GM12878 (cell line): ENCODE results near the gene SRP68. TPM values are rescaled to one million over a fixed set of nuclear protein-coding genes. Genes with fewer than 3 reads are reported as not detected.

Experiments used
- ATF7 ChIP-seq: fragments of 450-650 bp; IDR thresholded peaks from 2 replicates; pipeline ENCODE4 v1.6.1; 2016; ENCODE audit warnings: low read depth, mild to moderate bottlenecking
- CBX3 ChIP-seq: fragments of 200-600 bp; sonication (generic); IDR thresholded peaks from 2 replicates; pipeline ENCODE4 v1.6.1; 2016; ENCODE audit warnings: low read depth, borderline replicate concordance
- EGR1 ChIP-seq, 2 experiments: IDR thresholded peaks; 1 replicate in 1 of 2; 2 replicates in 1 of 2; pipeline ENCODE4 v1.6.1; 2011 to 2012; ENCODE audit warnings: low read depth in 2 of 2, low read length in 2 of 2, borderline replicate concordance in 1 of 2, mild to moderate bottlenecking in 1 of 2, moderate library complexity in 1 of 2
- EZH2 ChIP-seq: IDR thresholded peaks from 2 replicates; pipeline ENCODE4 v1.6.1; 2012; ENCODE audit warnings: low read depth, mild to moderate bottlenecking, control low read depth, inconsistent platforms, low read length, borderline replicate concordance; ENCODE audit not compliant: control insufficient read depth
- IKZF1 ChIP-seq: fragments of 450-650 bp; conservative IDR thresholded peaks from 2 replicates; pipeline ENCODE4 v1.6.1; 2017; ENCODE audit warnings: antibody characterized with exemption, mild to moderate bottlenecking
- IRF4 ChIP-seq: IDR thresholded peaks from 2 replicates; pipeline ENCODE4 v1.6.1; 2011; ENCODE audit warnings: low read depth, low read length
- KDM1A ChIP-seq: fragments of 200-600 bp; sonication (generic); IDR thresholded peaks from 2 replicates; pipeline ENCODE4 v1.6.1; 2016; ENCODE audit warnings: borderline replicate concordance
- LARP7 ChIP-seq: fragments of 450-650 bp; IDR thresholded peaks from 2 replicates; pipeline ENCODE4 v1.6.1; 2017; ENCODE audit warnings: mild to moderate bottlenecking
- MLLT1 ChIP-seq: fragments of 450-650 bp; IDR thresholded peaks from 2 replicates; pipeline ENCODE4 v1.6.1; 2016; ENCODE audit warnings: mild to moderate bottlenecking
- MTA2 ChIP-seq: fragments of 450-650 bp; IDR thresholded peaks from 2 replicates; pipeline ENCODE4 v1.6.1; 2016; ENCODE audit warnings: low read depth, mild to moderate bottlenecking, moderate library complexity
- NR2F1 ChIP-seq: fragments of 450-650 bp; conservative IDR thresholded peaks from 2 replicates; pipeline ENCODE4 v1.6.1; 2017; ENCODE audit warnings: mild to moderate bottlenecking
- PAX8 ChIP-seq: fragments of 450-650 bp; IDR thresholded peaks from 2 replicates; pipeline ENCODE4 v1.6.1; 2017; ENCODE audit warnings: mild to moderate bottlenecking, moderate library complexity
- POLR2AphosphoS5 ChIP-seq: IDR thresholded peaks from 2 replicates; pipeline ENCODE4 v1.6.1; 2011; ENCODE audit warnings: mild to moderate bottlenecking, low read length, inconsistent platforms
- RAD51 ChIP-seq: fragments of 450-650 bp; IDR thresholded peaks from 2 replicates; pipeline ENCODE4 v1.6.1; 2016; ENCODE audit warnings: moderate library complexity, mild to moderate bottlenecking, inconsistent platforms
- TAF1 ChIP-seq: IDR thresholded peaks from 2 replicates; pipeline ENCODE4 v1.6.1; 2011; ENCODE audit warnings: mild to moderate bottlenecking, low read depth, low read length, borderline replicate concordance
- TCF12 ChIP-seq: IDR thresholded peaks from 2 replicates; pipeline ENCODE4 v1.6.1; 2011; ENCODE audit warnings: low read depth, mild to moderate bottlenecking, low read length
- YBX1 ChIP-seq: fragments of 450-650 bp; IDR thresholded peaks from 2 replicates; pipeline ENCODE4 v1.6.1; 2016; ENCODE audit warnings: antibody characterized with exemption
- polyA plus RNA-seq, 11 experiments: library from polyadenylated mRNA; depleted of rRNA in 4 of 11; unstranded in 6 of 11; stranded (reverse) in 5 of 11; fragments of >200 nt; fragmentation: Nextera tagmentation in 4 of 11; fragmentation: Illumina TruSeq in 1 of 11; extraction: Ambion mirVana in 4 of 11; extraction: Trizol in 1 of 11; gene quantifications; 1 replicate in 1 of 11; 2 replicates in 10 of 11; pipeline versions ENCODE4 v1.2.1 to v1.2.3, GENCODE V29; 2011 to 2016; ENCODE audit warnings: inconsistent platforms in 2 of 11, missing spikeins in 2 of 11, low read depth in 1 of 11
- total RNA-seq, 4 experiments: library from RNA; depleted of rRNA in 3 of 4; stranded (reverse); fragments of >200 nt in 3 of 4; fragmentation: Illumina TruSeq in 1 of 4; extraction: Trizol in 1 of 4; gene quantifications; 2 replicates each; pipeline versions ENCODE4 v1.2.1 to v1.2.3, GENCODE V29; 2013 to 2021
- TF ChIP-seq, protein P1 (sequence below): fragments of 450-650 bp; IDR thresholded peaks from 2 replicates; pipeline ENCODE4 v1.6.1; 2018; ENCODE audit warnings: mild to moderate bottlenecking, low read depth, moderate library complexity; ENCODE audit not compliant: partially characterized antibody
- TF ChIP-seq, protein P2 (sequence below): fragments of 450-650 bp; IDR thresholded peaks from 2 replicates; pipeline ENCODE4 v1.6.1; 2014; ENCODE audit warnings: mild to moderate bottlenecking
- TF ChIP-seq, protein P3 (sequence below): fragments of 450-650 bp; IDR thresholded peaks from 2 replicates; pipeline ENCODE4 v1.6.1; 2018; ENCODE audit warnings: borderline replicate concordance, mild to moderate bottlenecking; ENCODE audit not compliant: partially characterized antibody
- TF ChIP-seq, protein P4 (sequence below): fragments of 450-650 bp; IDR thresholded peaks from 2 replicates; pipeline ENCODE4 v1.6.1; 2017; ENCODE audit warnings: low read depth, mild to moderate bottlenecking, moderate library complexity

The SRP68 gene
- total and polyA plus RNA-seq, 10 of the 15 experiments (the other 5 are each of a cell fraction or from before 2014, with no cell fraction given) = 24.7 to 89.7 (median 62.7) TPM

DNA sequence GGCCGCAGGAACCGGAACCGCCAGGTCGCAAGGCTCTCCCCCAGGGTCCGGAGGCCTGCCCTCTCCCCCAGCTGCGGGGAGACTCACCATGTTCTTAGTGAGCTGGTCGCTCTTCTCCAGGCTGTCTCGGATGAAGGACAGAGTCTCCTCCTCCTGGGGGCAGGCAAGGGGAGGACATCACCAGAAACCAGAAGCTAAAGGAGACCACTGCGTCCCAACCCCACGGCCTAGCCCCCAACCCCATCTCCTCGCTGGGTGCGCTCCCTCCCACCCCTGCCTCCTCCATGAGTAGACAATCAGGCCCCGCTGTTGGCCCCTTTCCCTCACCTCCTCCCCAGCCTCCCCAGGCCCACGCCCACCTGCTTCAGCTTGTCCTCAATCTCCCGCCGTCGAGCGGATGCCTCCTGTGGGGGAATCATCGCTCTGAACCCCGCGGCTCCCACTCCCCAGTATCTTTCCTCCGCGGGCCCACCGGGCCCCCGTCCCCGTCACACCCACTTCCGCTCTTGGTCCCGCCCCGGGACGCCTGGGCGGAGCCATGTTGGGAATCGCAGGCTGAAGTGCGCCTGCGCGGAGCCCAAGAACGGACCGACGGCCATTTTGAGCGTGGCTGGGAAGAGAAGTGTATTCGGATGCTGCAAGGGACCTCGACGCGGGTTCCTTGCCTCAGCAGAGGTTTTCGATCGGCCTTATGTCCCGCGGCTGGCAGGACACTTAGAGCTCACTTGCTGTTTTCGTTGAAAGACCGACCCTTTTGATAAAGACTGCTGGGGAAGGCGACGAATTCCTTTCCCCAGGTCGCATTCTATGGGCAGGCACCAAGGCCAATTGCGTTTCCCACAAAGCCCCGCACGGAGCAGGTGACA lies 31.2 kb upstream of the SRP68 start, which contains the start of gene EXOC7 (continued):
- TF ChIP-seq, protein P1, sequence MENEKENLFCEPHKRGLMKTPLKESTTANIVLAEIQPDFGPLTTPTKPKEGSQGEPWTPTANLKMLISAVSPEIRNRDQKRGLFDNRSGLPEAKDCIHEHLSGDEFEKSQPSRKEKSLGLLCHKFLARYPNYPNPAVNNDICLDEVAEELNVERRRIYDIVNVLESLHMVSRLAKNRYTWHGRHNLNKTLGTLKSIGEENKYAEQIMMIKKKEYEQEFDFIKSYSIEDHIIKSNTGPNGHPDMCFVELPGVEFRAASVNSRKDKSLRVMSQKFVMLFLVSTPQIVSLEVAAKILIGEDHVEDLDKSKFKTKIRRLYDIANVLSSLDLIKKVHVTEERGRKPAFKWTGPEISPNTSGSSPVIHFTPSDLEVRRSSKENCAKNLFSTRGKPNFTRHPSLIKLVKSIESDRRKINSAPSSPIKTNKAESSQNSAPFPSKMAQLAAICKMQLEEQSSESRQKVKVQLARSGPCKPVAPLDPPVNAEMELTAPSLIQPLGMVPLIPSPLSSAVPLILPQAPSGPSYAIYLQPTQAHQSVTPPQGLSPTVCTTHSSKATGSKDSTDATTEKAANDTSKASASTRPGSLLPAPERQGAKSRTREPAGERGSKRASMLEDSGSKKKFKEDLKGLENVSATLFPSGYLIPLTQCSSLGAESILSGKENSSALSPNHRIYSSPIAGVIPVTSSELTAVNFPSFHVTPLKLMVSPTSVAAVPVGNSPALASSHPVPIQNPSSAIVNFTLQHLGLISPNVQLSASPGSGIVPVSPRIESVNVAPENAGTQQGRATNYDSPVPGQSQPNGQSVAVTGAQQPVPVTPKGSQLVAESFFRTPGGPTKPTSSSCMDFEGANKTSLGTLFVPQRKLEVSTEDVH = no peak
- TF ChIP-seq LARP7 (no peak), IKZF1 (peak; percentile 45), ATF7 (0 out of 2 replicates have a peak, but pooled peaks have one; percentile 24), IRF4 (no peak), POLR2AphosphoS5 (peak; percentile 94), TAF1 (peak; percentile 79), YBX1 (no peak), EGR1 (IDR thresholded peaks at IDR 0.05; ENCODE audit: borderline replicate concordance in 1 of 2, low read depth in 2 of 2, low read length in 2 of 2) (peak in 1 of 2 experiments; percentile 50; a peak in 1 of 3 replicates), KDM1A (no peak), RAD51 (no peak), MLLT1 (no peak; the same call in 1 of the 2 replicates), TCF12 (no peak), CBX3 (no peak), NR2F1 (no peak), PAX8 (no peak), EZH2 (no peak), MTA2 (no peak)
- TF ChIP-seq, protein P2, sequence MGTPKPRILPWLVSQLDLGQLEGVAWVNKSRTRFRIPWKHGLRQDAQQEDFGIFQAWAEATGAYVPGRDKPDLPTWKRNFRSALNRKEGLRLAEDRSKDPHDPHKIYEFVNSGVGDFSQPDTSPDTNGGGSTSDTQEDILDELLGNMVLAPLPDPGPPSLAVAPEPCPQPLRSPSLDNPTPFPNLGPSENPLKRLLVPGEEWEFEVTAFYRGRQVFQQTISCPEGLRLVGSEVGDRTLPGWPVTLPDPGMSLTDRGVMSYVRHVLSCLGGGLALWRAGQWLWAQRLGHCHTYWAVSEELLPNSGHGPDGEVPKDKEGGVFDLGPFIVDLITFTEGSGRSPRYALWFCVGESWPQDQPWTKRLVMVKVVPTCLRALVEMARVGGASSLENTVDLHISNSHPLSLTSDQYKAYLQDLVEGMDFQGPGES = no peak
- TF ChIP-seq, protein P3, sequence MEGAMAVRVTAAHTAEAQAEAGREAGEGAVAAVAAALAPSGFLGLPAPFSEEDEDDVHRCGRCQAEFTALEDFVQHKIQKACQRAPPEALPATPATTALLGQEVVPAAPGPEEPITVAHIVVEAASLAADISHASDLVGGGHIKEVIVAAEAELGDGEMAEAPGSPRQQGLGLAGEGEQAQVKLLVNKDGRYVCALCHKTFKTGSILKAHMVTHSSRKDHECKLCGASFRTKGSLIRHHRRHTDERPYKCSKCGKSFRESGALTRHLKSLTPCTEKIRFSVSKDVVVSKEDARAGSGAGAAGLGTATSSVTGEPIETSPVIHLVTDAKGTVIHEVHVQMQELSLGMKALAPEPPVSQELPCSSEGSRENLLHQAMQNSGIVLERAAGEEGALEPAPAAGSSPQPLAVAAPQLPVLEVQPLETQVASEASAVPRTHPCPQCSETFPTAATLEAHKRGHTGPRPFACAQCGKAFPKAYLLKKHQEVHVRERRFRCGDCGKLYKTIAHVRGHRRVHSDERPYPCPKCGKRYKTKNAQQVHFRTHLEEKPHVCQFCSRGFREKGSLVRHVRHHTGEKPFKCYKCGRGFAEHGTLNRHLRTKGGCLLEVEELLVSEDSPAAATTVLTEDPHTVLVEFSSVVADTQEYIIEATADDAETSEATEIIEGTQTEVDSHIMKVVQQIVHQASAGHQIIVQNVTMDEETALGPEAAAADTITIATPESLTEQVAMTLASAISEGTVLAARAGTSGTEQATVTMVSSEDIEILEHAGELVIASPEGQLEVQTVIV = peak; percentile 34
- TF ChIP-seq, protein P4, sequence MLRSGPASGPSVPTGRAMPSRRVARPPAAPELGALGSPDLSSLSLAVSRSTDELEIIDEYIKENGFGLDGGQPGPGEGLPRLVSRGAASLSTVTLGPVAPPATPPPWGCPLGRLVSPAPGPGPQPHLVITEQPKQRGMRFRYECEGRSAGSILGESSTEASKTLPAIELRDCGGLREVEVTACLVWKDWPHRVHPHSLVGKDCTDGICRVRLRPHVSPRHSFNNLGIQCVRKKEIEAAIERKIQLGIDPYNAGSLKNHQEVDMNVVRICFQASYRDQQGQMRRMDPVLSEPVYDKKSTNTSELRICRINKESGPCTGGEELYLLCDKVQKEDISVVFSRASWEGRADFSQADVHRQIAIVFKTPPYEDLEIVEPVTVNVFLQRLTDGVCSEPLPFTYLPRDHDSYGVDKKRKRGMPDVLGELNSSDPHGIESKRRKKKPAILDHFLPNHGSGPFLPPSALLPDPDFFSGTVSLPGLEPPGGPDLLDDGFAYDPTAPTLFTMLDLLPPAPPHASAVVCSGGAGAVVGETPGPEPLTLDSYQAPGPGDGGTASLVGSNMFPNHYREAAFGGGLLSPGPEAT = peak; percentile 91
